T-helper 1 cell treated with Interleukin-12 subunit alpha and Interleukin-12 subunit beta and Interleukin-4 antibody, amounts not matched to agents 30 μg/mL and 1 μg/mL, for 36 hours (primary cell): ENCODE data around the gene DPM3.

ENCODE experiments used
- H3K27ac Mint-ChIP-seq: one replicate; pipeline ENCODE4 v1.8.0; 2021; ENCODE audit warnings: mild to moderate bottlenecking, mixed read lengths
- H3K27me3 Mint-ChIP-seq: one replicate; pipeline ENCODE4 v1.8.0; 2021; ENCODE audit warnings: low read depth, mixed read lengths
- H3K36me3 Mint-ChIP-seq: one replicate; pipeline ENCODE4 v1.8.0; 2021; ENCODE audit warnings: low read depth, mixed read lengths
- H3K4me1 Mint-ChIP-seq: one replicate; pipeline ENCODE4 v1.8.0; 2021; ENCODE audit warnings: low read depth, mixed read lengths
- H3K4me3 Mint-ChIP-seq: one replicate; pipeline ENCODE4 v1.8.0; 2021; ENCODE audit warnings: mild to moderate bottlenecking, moderate library complexity, mixed read lengths
- H3K9me3 Mint-ChIP-seq: one replicate; pipeline ENCODE4 v1.8.0; 2021; ENCODE audit warnings: mixed read lengths

Gene DPM3

DNA sequence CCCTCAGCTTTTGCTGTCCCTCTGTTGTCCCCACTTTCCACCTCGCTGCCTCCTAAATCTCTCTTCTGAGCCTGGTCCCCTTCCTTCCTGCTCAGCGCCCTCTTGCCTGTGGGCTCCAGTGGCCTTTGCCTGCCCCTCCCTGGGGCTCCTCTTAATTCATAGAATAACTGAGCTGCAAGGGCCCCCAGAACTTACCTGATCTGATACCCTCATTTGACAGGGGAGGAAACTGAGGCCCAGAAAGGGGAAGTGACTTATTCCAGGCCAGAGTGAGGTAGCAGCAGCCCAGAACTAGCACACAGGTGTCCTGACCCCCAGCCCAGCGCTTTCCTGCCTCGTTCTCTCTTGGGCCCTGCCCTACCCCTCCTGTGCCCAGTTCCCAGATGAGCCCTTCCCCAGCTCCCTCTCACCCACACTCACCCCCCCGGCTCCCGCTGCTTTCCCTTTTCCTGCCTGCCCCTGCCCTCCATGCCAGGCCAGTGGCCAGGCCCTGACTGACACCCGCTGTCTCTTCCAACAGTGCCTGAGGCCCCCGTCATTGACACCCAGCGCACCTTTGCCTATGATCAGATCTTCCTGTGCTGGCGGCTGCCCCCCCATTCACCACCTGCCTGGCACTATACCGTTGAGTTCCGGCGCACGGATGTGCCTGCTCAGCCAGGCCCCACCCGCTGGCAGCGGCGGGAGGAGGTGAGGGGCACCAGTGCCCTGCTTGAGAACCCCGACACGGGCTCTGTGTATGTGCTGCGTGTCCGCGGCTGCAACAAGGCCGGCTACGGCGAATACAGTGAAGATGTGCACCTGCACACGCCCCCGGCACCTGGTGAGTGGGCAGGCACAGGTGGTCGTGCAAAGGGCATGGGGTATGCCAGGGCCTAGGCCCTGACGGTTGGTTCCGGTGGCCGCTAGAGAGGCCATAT, 39.0 kb upstream of the DPM3 start:
- Mint-ChIP-seq H3K9me3 (no peaks in the 10 kb centered on the region), H3K4me3 (no peak overlapping the region), H3K36me3 (peaks cover 35% of the 10 kb centered on the region), H3K27me3 (no peaks in the 10 kb centered on the region), H3K4me1 (peaks cover 33% of the 10 kb centered on the region), H3K27ac (peak overlapping the region; percentile 43)

DNA sequence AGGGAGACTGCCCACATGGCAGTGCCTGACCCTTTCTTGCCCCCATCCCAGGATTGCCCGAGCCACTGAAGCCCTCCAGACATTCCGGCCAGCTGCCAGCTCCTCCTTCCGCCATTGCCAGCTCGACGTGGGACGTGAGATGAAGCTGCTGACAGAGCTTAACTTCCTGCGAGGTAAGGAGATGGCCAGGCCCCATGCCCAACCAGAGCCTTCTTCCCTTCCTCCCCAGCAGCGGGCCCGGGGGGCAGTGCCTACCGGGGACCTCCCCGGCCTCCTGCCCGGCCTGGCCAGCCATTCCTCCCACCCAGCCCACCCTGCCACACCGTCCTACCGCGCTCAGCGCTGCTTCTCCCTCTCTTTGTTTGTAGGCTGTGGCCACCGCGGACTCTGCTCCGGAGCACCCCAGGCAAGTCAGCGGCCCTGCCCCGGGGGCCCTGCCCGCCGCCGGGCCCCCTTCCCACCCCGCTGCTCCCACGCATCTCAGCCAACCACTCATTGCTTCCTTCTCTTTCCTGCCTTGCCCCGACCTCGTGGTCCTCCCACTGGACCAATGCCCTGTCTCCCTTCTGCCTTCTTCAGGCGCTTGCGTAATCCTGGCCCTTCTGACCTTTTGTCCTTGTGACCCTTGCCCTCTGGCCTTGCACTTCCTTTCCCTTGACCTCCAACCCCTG, 38.2 kb upstream of the DPM3 start:
- peaks cover 31% of the 10 kb centered on the region for H3K36me3 Mint-ChIP-seq
- H3K9me3 Mint-ChIP-seq: no peaks in the 10 kb centered on the region
- H3K4me1 Mint-ChIP-seq: peaks cover 33% of the 10 kb centered on the region
- H3K27me3 Mint-ChIP-seq: no peaks in the 10 kb centered on the region
- H3K4me3 Mint-ChIP-seq: no peak overlapping the region
- no peak overlapping the region for H3K27ac Mint-ChIP-seq

DNA sequence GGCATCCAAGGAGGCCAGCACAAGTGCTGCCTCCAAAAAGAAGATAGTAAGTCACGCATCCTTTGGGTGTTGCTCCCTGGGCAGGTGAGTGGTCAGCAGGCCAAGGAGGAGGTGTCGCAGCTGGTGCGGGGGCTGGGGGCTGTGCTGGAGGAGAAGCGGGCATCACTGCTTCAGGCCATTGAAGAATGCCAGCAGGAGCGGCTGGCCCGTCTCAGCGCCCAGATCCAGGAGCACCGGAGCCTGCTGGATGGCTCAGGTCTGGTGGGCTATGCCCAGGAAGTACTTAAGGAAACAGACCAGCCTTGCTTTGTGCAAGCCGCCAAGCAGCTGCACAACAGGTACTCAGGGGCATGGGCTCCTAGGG, 37.6 kb upstream of the DPM3 start:
- H3K9me3 Mint-ChIP-seq: no peaks in the 10 kb centered on the region
- no peak overlapping the region for H3K4me3 Mint-ChIP-seq
- no peak overlapping the region for H3K27ac Mint-ChIP-seq
- peaks cover 30% of the 10 kb centered on the region for H3K36me3 Mint-ChIP-seq
- no peaks in the 10 kb centered on the region for H3K27me3 Mint-ChIP-seq
- peaks cover 39% of the 10 kb centered on the region for H3K4me1 Mint-ChIP-seq

- peaks cover 42% of the 10 kb centered on the region for H3K4me1 Mint-ChIP-seq
- H3K27ac Mint-ChIP-seq: peak overlapping the region; percentile 32
- no peak overlapping the region for H3K4me3 Mint-ChIP-seq
Observed at GRCh38 chr1:155177192-155177917, 37.0 kb upstream of the DPM3 start.

DNA sequence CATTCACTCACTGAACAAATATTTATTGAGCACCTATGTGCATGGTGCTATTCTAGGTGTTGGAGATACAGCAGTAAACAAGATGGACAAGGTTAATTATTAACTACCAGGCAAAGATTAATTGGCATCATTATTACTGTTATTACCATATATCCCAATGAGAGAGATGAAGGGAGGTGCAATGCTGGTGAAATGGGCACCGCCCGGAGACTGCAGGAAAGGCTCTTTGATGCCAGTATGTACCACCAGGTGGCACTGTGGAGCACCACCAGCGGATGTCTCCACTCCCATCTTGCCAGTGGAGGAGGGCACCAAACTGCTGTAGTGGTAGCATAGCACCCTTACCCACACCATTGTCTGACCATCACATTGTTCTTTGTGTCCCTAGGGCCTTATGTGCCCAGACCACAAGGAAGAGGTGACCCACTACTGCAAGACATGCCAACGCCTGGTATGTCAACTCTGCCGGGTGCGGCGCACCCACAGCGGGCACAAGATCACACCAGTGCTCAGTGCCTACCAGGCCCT, 36.3 kb upstream of the DPM3 start:
- Mint-ChIP-seq H3K36me3 (peaks cover 28% of the 10 kb centered on the region), H3K27ac (peak overlapping the region; percentile 32), H3K27me3 (no peaks in the 10 kb centered on the region), H3K4me3 (peak overlapping the region; percentile 58), H3K4me1 (peaks cover 45% of the 10 kb centered on the region), H3K9me3 (no peaks in the 10 kb centered on the region)

More at GRCh38 chr1:155177192-155177917, 37.0 kb upstream of the DPM3 start:
- peaks cover 30% of the 10 kb centered on the region for H3K36me3 Mint-ChIP-seq
- H3K9me3 Mint-ChIP-seq: no peaks in the 10 kb centered on the region
- H3K27me3 Mint-ChIP-seq: no peaks in the 10 kb centered on the region

DNA sequence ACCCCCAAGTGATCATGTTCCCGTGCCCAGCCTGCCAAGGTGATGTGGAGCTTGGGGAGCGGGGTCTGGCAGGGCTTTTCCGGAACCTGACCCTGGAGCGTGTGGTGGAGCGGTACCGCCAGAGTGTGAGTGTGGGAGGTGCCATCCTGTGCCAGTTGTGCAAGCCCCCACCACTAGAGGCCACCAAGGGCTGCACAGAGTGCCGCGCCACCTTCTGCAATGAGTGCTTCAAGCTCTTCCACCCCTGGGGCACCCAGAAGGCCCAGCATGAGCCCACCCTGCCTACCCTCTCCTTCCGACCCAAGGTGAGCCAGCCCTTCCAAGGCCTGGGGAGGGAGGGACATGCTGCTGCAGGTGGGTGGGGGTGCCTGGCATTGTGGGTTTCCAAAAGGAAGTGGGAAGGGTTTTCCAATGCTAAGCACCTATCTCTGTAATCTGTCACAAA, 35.6 kb upstream of the DPM3 start:
- peaks cover 43% of the 10 kb centered on the region for H3K4me1 Mint-ChIP-seq
- H3K4me3 Mint-ChIP-seq: peak overlapping the region; percentile 58
- no peaks in the 10 kb centered on the region for H3K9me3 Mint-ChIP-seq
- H3K27me3 Mint-ChIP-seq: no peaks in the 10 kb centered on the region
- no peak overlapping the region for H3K27ac Mint-ChIP-seq
- H3K36me3 Mint-ChIP-seq: peaks cover 24% of the 10 kb centered on the region

DNA sequence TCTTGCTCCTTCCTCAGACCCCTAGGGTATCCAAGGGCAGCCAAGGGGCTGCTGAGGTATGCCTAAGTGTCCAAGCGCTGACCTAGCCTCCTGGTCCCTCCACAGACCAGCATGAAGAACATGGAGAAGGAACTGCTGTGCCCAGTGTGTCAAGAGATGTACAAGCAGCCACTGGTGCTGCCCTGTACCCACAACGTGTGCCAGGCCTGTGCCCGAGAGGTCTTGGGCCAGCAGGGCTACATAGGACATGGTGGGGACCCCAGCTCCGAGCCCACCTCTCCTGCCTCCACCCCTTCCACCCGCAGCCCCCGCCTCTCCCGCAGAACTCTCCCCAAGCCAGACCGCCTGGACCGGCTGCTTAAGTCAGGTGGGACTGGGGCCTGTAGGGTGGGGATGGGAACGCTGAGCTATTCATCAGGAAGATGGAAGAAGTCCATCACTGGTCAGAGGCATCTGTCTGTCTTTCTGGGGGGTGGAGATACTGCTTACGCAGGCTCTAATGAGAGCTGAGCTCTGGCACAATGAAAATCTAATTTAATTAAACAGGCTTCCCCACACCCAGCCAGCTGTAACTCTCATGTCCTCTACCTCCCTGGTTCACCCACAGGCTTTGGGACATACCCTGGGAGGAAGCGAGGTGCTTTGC, 35.1 kb upstream of the DPM3 start:
- Mint-ChIP-seq H3K9me3 (no peaks in the 10 kb centered on the region), H3K36me3 (peaks cover 26% of the 10 kb centered on the region), H3K27me3 (no peaks in the 10 kb centered on the region), H3K4me3 (peak overlapping the region; percentile 97), H3K4me1 (peaks cover 44% of the 10 kb centered on the region), H3K27ac (peak overlapping the region; percentile 81)

DNA sequence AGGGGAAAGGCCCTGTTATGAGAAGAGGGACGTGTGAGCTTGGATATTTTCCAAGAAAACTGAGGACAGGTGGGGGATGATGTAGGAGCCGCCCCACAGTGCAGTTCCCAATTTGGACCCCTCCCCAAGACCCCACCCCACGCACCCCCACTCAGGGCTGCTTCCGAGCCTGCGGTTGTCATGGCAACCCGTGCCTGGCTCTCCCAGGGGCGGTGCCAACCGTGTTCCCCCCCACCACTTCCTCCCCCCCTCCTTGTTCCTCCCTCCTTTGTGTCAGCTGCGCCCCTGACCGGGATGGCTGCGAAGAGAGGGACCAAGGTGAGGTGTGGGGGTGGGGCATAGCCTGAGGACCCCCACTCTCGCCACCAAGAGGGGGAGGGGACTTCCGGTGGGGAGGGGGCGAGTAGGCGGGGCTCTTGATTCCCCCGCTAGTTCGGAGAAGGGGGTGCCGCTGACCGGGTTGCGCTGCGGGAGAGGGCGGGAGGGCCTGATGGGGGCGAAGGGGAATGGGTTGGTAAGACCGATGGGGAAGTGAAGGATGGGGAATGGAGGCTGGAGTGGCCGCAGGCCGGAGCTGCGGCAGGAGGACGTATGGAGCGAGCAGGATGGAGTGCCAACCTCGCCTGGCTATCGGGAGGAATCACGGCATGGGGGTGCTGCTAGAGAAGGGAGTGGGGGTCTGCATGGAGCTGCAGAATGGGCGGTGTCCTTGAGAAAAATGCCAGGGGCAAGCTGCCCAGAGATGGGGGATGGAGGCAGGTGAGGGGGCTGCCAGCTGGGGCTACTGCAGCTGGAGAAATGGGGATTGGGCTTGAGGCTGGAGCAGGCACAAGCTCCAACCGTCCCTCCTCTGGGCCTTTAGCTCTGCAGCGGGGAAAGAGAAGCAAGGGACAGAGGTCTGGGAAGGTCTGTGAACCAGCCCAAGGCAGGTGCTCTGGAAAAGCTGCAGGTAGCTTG, 34.3 kb upstream of the DPM3 start:
- peaks cover 29% of the 10 kb centered on the region for H3K36me3 Mint-ChIP-seq
- no peaks in the 10 kb centered on the region for H3K9me3 Mint-ChIP-seq
- H3K27ac Mint-ChIP-seq: peak overlapping the region; percentile 97
- no peaks in the 10 kb centered on the region for H3K27me3 Mint-ChIP-seq
- peaks cover 46% of the 10 kb centered on the region for H3K4me1 Mint-ChIP-seq
- H3K4me3 Mint-ChIP-seq: peak overlapping the region; percentile 97

DNA sequence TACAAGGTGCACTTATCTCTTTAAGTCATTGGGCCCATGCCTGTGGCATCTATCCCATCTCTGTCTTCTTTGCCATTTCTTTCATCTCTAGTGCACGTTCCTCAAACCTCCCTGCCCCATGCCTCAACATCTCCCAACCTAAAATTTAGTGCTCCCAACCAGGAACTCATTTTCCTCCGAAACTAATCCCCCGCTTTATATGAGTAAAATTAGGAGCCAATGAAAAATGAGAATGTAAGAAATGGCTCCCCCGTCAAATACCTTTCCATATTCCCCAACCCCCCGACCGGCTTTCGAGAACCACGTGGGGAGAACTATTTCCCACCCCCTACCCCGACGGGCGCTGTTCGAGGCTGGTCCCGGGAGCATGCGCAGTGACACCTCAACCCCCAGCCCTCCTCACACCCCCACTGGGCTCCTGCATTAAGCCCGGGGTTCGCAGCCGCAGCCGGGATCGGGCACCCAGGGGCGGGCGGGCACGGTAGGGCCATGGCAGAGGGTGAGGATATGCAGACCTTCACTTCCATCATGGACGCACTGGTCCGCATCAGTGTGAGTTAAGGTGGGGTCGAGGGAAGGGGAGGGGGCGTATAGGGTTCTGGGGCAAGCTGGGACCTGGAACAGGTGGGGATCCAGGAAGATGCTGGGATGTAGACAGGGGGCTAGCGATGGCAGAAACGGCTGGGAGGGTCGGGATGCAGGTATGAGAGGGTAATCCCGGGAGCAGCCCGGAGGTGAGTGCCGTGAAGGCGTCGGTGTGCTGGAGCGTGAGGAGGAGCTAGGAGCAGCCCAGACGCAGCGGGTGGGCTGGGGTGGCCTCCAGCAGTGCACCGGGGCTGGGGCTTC, 33.4 kb upstream of the DPM3 start, which contains the start of gene TRIM46:
Gene TRIM46, plus strand, starts transcription at position 372 of the 846 bp plus-strand sequence. Its CDS starts 118 bp downstream, at position 490.
- Mint-ChIP-seq H3K4me1 (peaks cover 42% of the 10 kb centered on the region), H3K4me3 (peak within 1 kb of the TSS; percentile 97), H3K9me3 (no peaks in the 10 kb centered on the region), H3K36me3 (peaks cover 28% of the 10 kb centered on the region), H3K27ac (peak within 1 kb of the TSS; percentile 97), H3K27me3 (no peaks in the 10 kb centered on the region)

DNA sequence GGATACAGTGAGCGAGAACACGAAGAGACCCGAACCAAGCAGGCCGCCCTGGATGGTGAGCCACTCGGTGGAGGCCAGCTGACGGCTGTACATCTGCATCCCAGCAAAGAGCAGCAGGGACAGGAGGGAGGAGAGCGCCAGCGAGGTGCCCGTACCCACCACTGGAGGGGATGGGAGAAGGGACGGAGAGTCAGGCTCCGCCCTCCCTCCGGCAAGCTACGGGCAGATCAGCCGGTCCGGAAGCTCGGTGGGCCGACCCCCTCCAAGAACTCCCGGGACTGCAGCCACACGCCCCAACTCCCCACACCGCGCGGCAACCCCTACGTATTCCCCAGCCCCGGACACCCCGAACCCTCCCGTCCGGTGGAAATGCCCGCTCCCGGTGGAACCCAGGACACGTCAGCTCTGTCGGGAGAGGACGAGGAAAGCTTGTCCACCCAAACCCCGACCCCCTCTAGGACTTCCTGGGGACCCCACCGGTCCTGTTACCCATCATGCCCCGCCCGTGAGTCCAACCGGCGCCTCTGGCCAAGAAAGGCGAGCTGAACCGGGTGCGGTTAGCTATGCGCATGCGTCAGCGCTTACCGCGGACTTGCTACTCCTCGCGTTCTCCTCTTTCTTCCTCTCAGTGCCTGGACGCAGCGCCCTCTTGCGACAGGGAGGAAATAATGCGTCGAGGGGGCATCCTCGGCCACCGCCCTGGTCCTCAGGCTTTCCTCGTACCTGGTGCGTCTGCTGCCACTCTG, 32.6 kb upstream of the DPM3 start, which contains the start of gene KRTCAP2:
Gene KRTCAP2, minus strand, starts transcription at position 573 of the 746 bp plus-strand sequence. Its CDS starts 80 bp downstream, at position 493.
- peaks cover 28% of the 10 kb centered on the region for H3K36me3 Mint-ChIP-seq
- no peaks in the 10 kb centered on the region for H3K9me3 Mint-ChIP-seq
- H3K4me3 Mint-ChIP-seq: peak within 1 kb of the TSS; percentile 97
- peak within 1 kb of the TSS; percentile 97 for H3K27ac Mint-ChIP-seq
- H3K4me1 Mint-ChIP-seq: peaks cover 42% of the 10 kb centered on the region
- no peaks in the 10 kb centered on the region for H3K27me3 Mint-ChIP-seq

DNA sequence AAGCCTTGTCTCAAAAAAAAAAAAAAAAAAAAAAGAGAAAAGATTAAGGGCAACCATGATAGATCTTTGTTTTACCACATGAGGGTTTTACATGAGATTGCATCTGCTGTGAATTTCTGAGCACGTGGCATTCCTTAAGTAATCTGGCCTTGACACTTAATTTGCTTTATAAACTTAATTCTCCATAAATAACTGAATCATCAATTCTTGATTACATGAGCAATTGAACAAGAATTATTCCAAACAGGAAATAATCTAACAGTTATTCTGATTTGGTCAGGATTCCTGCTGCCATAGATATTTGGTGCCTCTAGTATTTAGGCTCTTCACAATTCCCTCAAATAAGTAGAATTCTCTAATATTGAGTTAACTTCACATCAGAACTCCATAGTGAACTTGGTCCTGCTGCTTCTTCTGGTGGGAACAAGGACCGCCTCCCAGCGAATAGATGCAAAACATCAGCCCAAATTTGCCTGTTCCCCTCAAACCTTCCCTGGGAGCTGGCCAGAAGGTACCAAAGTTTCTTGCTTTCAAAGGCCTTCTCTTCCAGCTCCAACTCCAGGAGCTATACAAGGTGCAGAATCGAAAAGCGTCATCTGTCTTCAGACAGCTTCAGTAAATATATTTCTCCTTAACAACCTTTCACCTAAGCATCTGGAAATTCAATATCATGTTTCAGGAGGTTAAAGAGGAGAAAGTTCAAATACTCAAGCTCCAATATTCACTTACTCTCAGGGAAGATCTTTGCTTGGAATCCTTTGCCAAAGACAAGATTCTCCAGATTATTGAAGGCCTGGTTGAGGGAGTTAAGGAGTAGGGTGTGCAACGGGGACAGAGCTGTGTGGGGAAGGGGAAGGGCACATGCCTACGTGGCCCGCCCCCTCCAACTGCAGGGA, 31.8 kb upstream of the DPM3 start:
- peak overlapping the region; percentile 97 for H3K27ac Mint-ChIP-seq
- no peaks in the 10 kb centered on the region for H3K9me3 Mint-ChIP-seq
- peaks cover 22% of the 10 kb centered on the region for H3K36me3 Mint-ChIP-seq
- H3K27me3 Mint-ChIP-seq: no peaks in the 10 kb centered on the region
- H3K4me1 Mint-ChIP-seq: peaks cover 45% of the 10 kb centered on the region
- peak overlapping the region; percentile 97 for H3K4me3 Mint-ChIP-seq
